ENCODE data around the gene CMA1.

Gene CMA1

DNA sequence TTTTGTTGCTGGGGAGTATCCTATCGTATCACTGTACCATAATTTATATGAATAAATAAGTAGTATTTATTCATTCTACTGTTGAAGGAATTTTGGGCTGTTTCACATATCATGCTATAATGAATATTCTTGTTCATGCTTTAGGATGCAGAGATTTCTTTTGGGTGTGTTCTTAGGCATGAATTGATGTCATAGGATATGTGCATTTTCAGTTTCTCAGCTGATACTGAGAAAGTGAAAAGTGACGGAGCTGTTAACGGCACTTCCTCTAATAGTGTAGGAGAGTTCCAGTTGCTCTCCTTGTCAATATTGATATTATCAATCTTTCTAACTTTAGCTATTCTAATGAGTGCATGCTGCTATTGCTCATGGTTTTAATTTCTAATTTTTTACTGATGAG is 42.3 kb downstream of the CMA1 start:
- DNase-seq (ENCODE audit: low read depth): no peak

DNA sequence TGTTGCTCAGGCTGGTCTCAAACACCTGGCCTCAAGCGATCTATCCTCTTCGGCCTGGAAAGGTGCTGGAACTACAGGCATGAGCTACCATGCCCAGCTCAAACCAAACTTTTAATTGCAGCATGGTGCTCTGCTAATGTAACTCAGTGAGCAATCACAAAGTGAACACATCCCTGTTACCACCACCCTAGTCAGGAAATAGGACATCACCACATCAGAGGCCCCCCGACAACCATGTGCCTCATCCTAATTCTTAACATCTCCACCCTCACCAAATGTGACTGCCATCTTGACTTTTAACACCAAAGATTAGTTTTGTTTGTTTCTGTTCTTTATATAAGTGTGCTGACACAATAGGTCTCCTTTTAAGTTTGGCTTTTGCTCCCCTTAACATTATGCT is 42.7 kb downstream of the CMA1 start:
- no peak for DNase-seq (ENCODE audit: low read depth)

DNA sequence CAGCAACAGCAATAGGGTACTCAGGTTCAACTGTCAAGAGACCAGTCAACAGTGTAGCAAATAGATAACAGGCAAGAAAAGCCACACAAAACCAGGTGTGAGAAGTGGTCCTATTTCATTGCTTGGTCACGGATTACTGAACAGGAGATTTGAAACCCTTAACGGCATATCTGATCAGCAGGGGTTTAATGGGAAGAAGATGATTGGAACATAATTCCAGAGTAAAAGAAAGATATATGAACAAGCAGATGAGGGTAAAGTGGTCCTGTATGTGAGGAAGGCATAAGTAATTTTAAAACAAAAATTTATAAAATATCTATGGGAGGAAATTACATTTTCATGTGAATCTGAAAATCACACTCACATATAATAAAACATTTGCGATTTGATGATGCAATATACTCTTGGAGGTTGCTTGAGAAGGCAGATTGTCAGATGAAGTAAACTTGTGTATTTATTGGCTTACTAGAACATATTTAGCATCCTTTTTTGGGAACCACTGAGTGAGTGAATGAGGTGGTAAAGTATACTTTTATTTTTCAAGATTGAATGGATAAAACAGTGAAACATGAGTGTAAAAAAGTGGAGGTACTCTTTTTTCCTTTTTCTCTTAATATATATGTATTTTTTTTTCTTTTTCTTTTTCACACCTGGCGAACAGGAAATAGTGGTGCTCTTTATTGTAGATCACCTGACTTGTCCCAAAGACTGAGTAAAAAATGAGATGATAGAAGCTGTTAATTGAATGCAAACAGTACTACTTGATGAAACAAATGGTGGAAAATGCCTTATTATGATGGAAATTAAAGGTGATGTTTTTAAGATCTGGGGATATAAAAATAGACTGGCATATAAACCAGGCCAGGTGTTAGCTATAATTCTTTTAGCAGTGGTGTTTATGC is 43.9 kb downstream of the CMA1 start:
- DNase-seq (ENCODE audit: low read depth): no peak

DNA sequence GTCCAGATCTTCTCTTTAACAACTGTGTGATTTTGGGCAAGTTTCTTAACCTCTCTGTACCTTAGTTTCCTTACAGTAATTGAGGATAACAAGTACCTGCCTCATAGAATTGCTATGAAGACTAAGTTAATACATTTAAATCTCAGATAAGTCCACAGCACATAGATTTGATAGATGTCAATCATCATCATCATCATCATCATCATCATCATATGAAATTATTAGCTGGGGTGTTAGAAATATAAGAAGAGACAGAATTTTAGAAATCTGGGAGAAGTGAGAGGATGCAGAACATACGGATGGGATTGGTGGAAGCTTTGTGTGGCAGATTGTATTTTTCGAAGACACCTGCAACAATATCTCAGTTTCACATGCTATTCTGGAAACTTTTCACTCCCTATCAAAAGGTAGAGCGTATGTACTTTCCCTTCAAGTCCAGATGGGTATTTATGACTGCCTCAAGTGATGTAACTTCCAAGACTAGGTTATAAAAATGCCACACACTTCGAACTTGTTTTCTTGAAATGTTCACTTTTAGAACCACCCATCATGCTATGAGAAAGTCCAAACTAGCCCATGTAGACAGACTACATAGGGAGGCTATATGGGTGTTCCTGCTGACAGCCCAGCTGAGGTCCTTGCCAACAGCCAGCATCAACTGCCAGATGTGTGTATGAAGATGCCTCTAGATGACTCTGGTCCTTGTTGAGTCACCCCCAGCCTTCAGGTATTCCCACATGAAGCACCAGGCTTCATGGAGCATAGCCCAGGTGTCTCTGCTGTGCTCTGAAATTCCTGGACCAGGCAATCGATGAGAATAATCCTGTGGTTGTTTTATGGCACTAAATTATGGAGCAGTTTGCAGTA is 44.8 kb downstream of the CMA1 start:
- no peak for DNase-seq (ENCODE audit: low read depth)

DNA sequence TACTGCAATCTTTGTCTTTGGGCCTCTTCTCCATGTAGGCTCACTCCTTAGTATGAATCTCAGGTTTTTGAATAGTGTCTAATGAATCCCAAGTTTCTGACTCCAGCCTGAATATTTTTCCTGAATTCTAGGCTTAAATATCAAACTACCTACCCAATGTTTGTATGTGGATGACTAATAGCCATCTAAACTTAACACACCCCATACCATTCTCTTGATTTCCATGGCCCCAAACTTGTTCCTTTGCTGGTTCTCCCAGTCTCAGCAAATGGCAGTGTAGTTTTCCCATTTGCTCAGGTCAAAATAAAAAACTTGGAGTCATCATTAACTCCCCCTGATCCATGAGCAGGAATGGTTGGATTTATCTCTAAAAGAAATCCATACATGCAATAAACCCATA is 46.7 kb downstream of the CMA1 start:
- no peak for DNase-seq (ENCODE audit: low read depth)

DNA sequence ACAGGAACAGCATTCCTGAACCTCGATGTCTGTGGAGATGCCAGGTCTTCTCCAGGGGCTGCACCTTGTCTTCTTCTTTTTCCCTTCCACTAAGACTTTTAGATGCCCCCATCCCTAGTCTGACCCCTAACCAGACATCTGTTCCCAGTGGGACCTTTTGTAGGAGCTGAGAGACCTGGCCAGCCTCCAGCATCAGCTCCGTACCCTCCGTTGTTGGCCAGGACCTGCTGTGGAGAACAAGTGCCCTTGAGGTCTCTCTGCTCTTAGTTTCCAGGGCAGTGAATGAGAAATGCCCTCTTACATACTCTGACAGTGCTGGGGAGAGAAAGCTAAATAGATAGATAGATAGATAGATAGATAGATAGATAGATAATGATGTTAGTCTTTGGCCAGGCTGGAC is 48.7 kb downstream of the CMA1 start:
- no peak for DNase-seq (ENCODE audit: low read depth)

DNA sequence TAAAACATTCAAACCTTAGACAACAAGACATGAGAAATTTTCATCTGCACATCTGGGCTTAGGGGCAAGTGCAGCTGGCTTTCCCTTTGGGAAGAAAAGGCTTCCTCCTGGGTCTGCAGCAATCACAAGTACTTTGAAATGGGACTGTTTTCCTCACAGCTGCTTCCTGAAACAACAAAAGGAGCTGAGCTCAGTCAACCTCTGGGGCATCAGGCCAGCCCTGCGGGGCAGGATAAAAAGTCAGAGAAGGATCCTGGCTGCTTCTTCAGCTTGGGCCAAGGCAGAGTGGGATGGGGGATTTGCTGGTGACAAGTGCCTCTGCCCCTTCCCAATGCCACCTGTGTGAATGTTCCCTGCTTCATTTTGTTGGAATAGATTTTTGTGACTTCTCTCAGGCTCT is 49.3 kb downstream of the CMA1 start:
- no peak for DNase-seq (ENCODE audit: low read depth)

DNA sequence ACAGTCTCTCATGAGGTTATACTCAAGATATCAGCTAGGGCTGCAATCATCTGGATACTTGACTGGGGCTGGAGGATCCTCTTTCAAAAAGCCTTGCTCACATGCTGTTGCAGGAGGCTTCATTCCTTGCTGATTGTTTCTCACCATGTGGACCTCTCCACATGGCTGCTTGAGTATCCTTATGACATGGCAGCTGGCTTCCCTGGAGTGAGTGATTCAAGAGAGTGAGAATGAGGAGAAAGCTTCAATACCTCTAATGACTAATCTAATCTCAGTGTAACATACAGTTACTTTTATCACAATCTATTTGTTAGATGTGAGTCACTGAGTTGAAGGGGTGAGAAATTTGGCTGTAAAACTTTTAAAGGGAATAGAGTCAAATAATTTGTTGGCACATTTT is 51.1 kb downstream of the CMA1 start:
- DNase-seq (ENCODE audit: low read depth): peak; percentile 10
